NCI-H1048 (cell line): Measurements from ENCODE around the gene TAOK1.
A peak's percentile ranks its signal among the peaks of the same experiment; 100 is the strongest.
"Not testable (repeated sequence)": the region's sequence is repeated elsewhere in the genome, so short reads cannot be mapped to it uniquely, and the experiment has no call there.

Source experiments
- DNase-seq: peaks from one replicate; lab custom pipeline; 2025; lab: John Stamatoyannopoulos, UW

Gene TAOK1

GRCh38 chr17:29549177-29549923 lies 159.2 kb downstream of the TAOK1 start:
- DNase-seq = no peak

- DNase-seq = no peak
These were observed 165.7 kb downstream of the TAOK1 start for GRCh38 chr17:29555840-29556239.

GRCh38 chr17:29557085-29557738 lies 167.0 kb downstream of the TAOK1 start:
- no peak for DNase-seq

GRCh38 chr17:29557739-29558116 lies 167.6 kb downstream of the TAOK1 start:
- DNase-seq = no peak

GRCh38 chr17:29558139-29558538 lies 168.0 kb downstream of the TAOK1 start:
- DNase-seq = not testable (repeated sequence)

- DNase-seq = no peak
These were observed 169.5 kb downstream of the TAOK1 start for GRCh38 chr17:29559640-29560039.

- DNase-seq = no peak
These were observed 170.2 kb downstream of the TAOK1 start for GRCh38 chr17:29560316-29560715.

GRCh38 chr17:29561554-29562517 lies 171.7 kb downstream of the TAOK1 start:
- no peak for DNase-seq

GRCh38 chr17:29562615-29563014 lies 172.5 kb downstream of the TAOK1 start:
- DNase-seq = no peak

GRCh38 chr17:29563816-29564215 lies 173.7 kb downstream of the TAOK1 start:
- no peak for DNase-seq

GRCh38 chr17:29565643-29566472 lies 175.7 kb downstream of the TAOK1 start:
- DNase-seq = no peak

- no peak for DNase-seq
These were observed 176.5 kb downstream of the TAOK1 start, which contains the start of gene ABHD15 for GRCh38 chr17:29566473-29567303. ABHD15 (minus strand) TSS chr17:29567037; CDS start chr17:29566966, 71 bp downstream.

- DNase-seq = no peak
These were observed 177.1 kb downstream of the TAOK1 start for GRCh38 chr17:29567304-29567553.

GRCh38 chr17:29567554-29568330 lies 177.6 kb downstream of the TAOK1 start:
- DNase-seq = peak; percentile 55

GRCh38 chr17:29568331-29569244 lies 178.4 kb downstream of the TAOK1 start, which contains the start of gene TP53I13:
TP53I13 (plus strand) TSS chr17:29568701; CDS start chr17:29568759, 58 bp downstream.
- DNase-seq = peak; percentile 57

- no peak for DNase-seq
These were observed 179.2 kb downstream of the TAOK1 start for GRCh38 chr17:29569245-29569950.

- DNase-seq = no peak
These were observed 180.4 kb downstream of the TAOK1 start for GRCh38 chr17:29570521-29570920.

GRCh38 chr17:29571486-29571882 lies 181.3 kb downstream of the TAOK1 start:
- no peak for DNase-seq
